Measurements from ENCODE around the gene KCNMA1.

Gene KCNMA1

GRCh38 chr10:76830218-76830617, 807.4 kb downstream of the KCNMA1 start:
- H3K4me3 ChIP-seq (ENCODE audit: low read depth, low read length) = no peak overlapping the region
- in situ Hi-C loops (cut with HindIII; ENCODE audit: low sequenced_read_pairs) = no loop called here
- TF ChIP-seq, protein P1, sequence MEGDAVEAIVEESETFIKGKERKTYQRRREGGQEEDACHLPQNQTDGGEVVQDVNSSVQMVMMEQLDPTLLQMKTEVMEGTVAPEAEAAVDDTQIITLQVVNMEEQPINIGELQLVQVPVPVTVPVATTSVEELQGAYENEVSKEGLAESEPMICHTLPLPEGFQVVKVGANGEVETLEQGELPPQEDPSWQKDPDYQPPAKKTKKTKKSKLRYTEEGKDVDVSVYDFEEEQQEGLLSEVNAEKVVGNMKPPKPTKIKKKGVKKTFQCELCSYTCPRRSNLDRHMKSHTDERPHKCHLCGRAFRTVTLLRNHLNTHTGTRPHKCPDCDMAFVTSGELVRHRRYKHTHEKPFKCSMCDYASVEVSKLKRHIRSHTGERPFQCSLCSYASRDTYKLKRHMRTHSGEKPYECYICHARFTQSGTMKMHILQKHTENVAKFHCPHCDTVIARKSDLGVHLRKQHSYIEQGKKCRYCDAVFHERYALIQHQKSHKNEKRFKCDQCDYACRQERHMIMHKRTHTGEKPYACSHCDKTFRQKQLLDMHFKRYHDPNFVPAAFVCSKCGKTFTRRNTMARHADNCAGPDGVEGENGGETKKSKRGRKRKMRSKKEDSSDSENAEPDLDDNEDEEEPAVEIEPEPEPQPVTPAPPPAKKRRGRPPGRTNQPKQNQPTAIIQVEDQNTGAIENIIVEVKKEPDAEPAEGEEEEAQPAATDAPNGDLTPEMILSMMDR (IDR thresholded peaks at IDR 0.05; ENCODE audit: low read depth, low read length) = no peak
- DNase-seq (ENCODE audit: low read depth, low spot score) = no peak

DNA sequence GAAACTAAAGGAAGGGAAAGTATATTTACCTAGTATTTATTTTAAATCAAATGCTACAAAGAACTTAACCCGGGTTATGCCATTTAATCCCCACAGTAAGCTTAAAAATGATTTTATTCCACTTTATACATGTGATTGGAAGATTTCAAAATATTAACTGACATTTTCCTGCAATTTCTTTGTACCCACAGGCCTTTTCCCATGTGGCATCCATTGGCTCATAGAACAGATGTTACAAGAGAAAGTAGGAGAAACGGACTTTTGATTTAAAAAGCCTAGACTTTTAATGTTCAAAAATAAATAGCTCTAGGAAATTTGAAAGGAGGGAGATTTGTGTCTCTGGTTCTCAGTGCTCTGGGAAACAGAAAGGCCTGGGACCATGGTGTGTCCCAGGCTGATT, 807.9 kb downstream of the KCNMA1 start:
- TF ChIP-seq, protein P1 (IDR thresholded peaks at IDR 0.05; ENCODE audit: low read depth, low read length) = no peak
- in situ Hi-C loops (cut with HindIII; ENCODE audit: low sequenced_read_pairs) = no loop called here
- DNase-seq (ENCODE audit: low read depth, low spot score) = no peak
- H3K4me3 ChIP-seq (ENCODE audit: low read depth, low read length) = no peak overlapping the region
